ENCODE measurements around the gene CALHM3. TPM values are rescaled to one million over a fixed set of nuclear protein-coding genes. Genes with fewer than 3 reads are reported as not detected.

CALHM3 gene
- total RNA-seq, 2 donors from 2014 or later: 0.52 TPM; not detected in 1

DNA sequence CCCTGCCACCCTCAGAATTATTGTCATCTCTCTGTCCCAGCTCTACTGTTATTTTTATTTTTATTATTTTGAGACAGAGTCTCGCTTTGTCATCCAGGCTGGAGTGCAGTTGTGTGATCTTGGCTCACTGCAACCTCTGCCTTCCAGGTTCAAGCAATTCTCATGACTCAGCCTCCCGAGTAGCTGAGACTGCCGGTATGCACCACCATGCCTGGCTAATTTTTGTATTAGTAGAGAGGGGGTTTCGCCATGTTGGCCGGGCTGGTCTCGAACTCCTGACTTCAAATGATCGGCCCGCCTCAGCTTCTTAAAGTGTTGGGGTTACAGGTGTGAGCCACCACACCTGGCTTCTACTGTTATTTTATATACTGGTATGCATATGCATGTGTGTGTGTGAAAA lies 37.8 kb downstream of the CALHM3 start:
- ATAC-seq: no peak
- Histone ChIP-seq H3K4me3 (no peak overlapping the region), H3K27ac (no peak overlapping the region), H3K36me3 (replicated peaks in 1 of 2; ENCODE audit: insufficient read depth in 1 of 2, low read depth in 2 of 2) (peaks cover 13 to 43% of the 10 kb centered on the region in 2 donors), H3K27me3 (no peaks in the 10 kb centered on the region), H3K9me3 (no peaks in the 10 kb centered on the region), H3K4me1 (no peaks in the 10 kb centered on the region)
- no peak for TF ChIP-seq POLR2A (IDR thresholded peaks at IDR 0.05)
- TF ChIP-seq, protein P1, sequence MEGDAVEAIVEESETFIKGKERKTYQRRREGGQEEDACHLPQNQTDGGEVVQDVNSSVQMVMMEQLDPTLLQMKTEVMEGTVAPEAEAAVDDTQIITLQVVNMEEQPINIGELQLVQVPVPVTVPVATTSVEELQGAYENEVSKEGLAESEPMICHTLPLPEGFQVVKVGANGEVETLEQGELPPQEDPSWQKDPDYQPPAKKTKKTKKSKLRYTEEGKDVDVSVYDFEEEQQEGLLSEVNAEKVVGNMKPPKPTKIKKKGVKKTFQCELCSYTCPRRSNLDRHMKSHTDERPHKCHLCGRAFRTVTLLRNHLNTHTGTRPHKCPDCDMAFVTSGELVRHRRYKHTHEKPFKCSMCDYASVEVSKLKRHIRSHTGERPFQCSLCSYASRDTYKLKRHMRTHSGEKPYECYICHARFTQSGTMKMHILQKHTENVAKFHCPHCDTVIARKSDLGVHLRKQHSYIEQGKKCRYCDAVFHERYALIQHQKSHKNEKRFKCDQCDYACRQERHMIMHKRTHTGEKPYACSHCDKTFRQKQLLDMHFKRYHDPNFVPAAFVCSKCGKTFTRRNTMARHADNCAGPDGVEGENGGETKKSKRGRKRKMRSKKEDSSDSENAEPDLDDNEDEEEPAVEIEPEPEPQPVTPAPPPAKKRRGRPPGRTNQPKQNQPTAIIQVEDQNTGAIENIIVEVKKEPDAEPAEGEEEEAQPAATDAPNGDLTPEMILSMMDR (IDR thresholded peaks at IDR 0.05): no peak
- WGBS, 2 donors: 93 to 96% methylated on average over 8 of the region's 8 CpGs
- DNase-seq: no peak
- intact Hi-C loops (cut with DNase I): no loop called here

DNA sequence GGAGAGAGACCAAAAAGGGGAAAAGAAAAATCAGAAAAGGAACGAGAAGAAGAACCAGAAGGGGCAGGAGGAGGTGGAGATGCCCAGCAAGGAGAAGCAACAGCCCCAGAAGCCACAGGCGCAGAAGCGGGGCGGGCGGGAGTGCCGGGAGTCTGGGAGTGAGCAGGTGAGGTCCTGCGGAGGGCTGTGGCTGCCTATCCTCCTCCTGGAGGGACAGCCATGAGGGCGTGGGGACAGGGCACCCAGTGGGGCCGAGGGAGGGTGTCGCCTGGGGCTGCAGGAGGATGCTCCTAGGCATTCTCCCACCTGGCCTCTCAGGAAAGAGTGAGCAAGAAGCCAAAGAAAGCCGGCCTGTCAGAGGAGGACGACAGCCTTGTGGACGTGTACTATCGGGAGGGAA lies 38.6 kb downstream of the CALHM3 start:
- H3K4me3 ChIP-seq: no peak overlapping the region
- no peaks in the 10 kb centered on the region for H3K9me3 ChIP-seq
- no peaks in the 10 kb centered on the region for H3K27me3 ChIP-seq
- TF ChIP-seq POLR2A (IDR thresholded peaks at IDR 0.05): no peak
- TF ChIP-seq, protein P1 (IDR thresholded peaks at IDR 0.05): no peak
- no peak for DNase-seq
- H3K27ac ChIP-seq: no peak overlapping the region
- H3K4me1 ChIP-seq: no peaks in the 10 kb centered on the region
- H3K36me3 ChIP-seq (replicated peaks in 1 of 2; ENCODE audit: insufficient read depth in 1 of 2, low read depth in 2 of 2): peaks cover 13 to 43% of the 10 kb centered on the region in 2 donors
- 89 to 91% methylated on average over 14 of the region's 14 CpGs for WGBS, 2 donors
- intact Hi-C loops (cut with DNase I): no loop called here
- no peak for ATAC-seq

DNA sequence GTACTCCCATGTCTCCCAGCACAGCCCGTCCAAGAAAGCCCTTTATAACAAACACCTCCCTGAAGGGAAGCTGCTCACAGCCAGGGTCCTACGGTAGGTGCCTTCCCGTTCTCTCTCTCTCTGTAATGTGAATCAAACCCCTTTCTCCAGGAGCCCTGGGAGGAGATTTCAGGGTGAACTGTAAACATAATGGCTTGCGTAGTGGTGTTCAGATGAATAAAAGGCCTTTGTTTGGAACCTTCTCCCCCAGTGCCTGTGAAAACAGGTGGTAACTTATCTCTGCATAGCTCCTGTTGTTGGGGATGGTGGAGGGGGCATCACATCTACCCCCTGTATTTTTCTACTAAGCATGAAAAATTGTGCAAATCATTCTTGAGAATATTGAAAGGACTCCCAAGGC lies 39.3 kb downstream of the CALHM3 start:
- DNase-seq: no peak
- ATAC-seq: no peak
- Histone ChIP-seq H3K27ac (no peak overlapping the region), H3K36me3 (replicated peaks in 1 of 2; ENCODE audit: insufficient read depth in 1 of 2, low read depth in 2 of 2) (peaks cover 13 to 40% of the 10 kb centered on the region in 2 donors), H3K4me1 (no peaks in the 10 kb centered on the region), H3K27me3 (no peaks in the 10 kb centered on the region), H3K9me3 (no peaks in the 10 kb centered on the region), H3K4me3 (no peak overlapping the region)
- WGBS, 2 donors: 70 to 95% methylated on average over 4 of the region's 4 CpGs
- intact Hi-C loops (cut with DNase I): no loop called here
- TF ChIP-seq, protein P1 (IDR thresholded peaks at IDR 0.05): no peak
- no peak for TF ChIP-seq POLR2A (IDR thresholded peaks at IDR 0.05)

DNA sequence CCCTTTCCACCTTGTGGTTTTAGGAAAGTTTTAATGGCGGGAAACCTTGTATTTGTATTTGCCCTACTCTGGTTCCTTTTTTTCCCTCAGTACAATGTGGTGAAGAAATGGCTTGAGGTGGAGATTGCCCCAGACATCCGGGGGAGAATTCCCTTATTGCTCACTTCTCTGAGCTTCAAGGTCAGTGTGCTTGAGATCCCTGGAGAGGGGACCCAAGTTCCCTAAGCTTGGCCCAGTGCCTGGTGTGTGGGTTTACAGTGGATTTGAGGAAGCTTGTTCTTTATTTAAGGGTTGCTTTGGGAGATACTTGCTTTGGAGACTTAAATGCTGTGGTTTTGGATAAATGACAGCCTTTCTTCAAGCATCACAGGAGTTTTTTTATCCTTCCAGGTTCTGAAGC lies 45.2 kb downstream of the CALHM3 start:
- TF ChIP-seq, protein P1 (IDR thresholded peaks at IDR 0.05): no peak
- no peak for TF ChIP-seq POLR2A (IDR thresholded peaks at IDR 0.05)
- DNase-seq: peak in 2 of 4 donors; percentile 52 to 72

DNA sequence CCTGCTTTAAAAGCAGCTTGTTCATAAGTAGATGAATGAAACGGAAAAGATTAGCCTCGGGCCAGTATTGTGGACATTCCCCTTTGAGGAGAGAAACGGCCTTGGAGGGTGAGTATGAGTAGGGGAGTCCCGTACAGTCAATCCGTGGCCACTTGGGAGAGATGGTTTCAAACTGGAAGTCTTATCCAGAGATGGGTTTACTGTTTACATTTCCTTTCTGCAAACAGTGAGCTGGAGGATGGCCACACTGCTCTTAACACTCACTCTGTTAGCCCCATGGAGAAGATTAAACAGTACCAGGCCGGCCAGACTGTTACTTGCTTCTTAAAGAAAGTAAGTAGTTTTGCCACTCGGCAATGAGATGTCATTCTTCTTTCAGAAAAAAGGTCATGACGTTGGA lies 47.1 kb downstream of the CALHM3 start:
- H3K36me3 ChIP-seq (replicated peaks in 1 of 2; ENCODE audit: insufficient read depth in 1 of 2, low read depth in 2 of 2): peaks cover 6 to 10% of the 10 kb centered on the region in 2 donors
- H3K4me1 ChIP-seq: no peaks in the 10 kb centered on the region
- H3K27me3 ChIP-seq: no peaks in the 10 kb centered on the region
- H3K27ac ChIP-seq: no peak overlapping the region
- no peaks in the 10 kb centered on the region for H3K9me3 ChIP-seq
- no peak overlapping the region for H3K4me3 ChIP-seq
- intact Hi-C loops (cut with DNase I): no loop called here
- WGBS, 2 donors: 37% methylated on average over 8 of the region's 8 CpGs
- DNase-seq (no peak), ATAC-seq (no peak)
- no peak for TF ChIP-seq POLR2A (IDR thresholded peaks at IDR 0.05)
- TF ChIP-seq, protein P1 (IDR thresholded peaks at IDR 0.05): no peak

More for the DNA sequence above, 45.2 kb downstream of the CALHM3 start:
- Histone ChIP-seq H3K36me3 (replicated peaks in 1 of 2; ENCODE audit: insufficient read depth in 1 of 2, low read depth in 2 of 2) (peaks cover 6 to 15% of the 10 kb centered on the region in 2 donors), H3K27me3 (no peaks in the 10 kb centered on the region), H3K27ac (no peak overlapping the region), H3K4me1 (no peaks in the 10 kb centered on the region), H3K9me3 (no peaks in the 10 kb centered on the region), H3K4me3 (no peak overlapping the region)
- intact Hi-C loops (cut with DNase I): no loop called here
- ATAC-seq: no peak
- WGBS, 2 donors: 55 to 57% methylated on average over 2 of the region's 2 CpGs
